B cell (primary cell): ENCODE results near the gene CCDC192. TPM values are rescaled to one million over a fixed set of nuclear protein-coding genes. Genes with fewer than 3 reads are reported as not detected.

Source experiments
- ATAC-seq: fragments of 200-7000 bp; cut with Tn5 transposase; one replicate; pipeline ENCODE4 v1.10.0; 2021; ENCODE audit warnings: low read depth, mild to moderate bottlenecking, moderate number of reproducible peaks, moderate library complexity
- CTCF ChIA-PET: fragments of 350-600 bp; sonication (Branson Sonifier 250); formaldehyde crosslinking; loops from one replicate; lab custom pipeline; 2021; ENCODE audit warnings: antibody characterized with exemption, inconsistent platforms; lab: Charles Lee
- POLR2A ChIA-PET: fragments of 350-600 bp; sonication (Branson Sonifier 250); formaldehyde crosslinking; loops from one replicate; lab custom pipeline; 2021; ENCODE audit warnings: antibody characterized with exemption; lab: Charles Lee
- DNase-seq: peaks from one replicate; pipeline ENCODE4 v3.0.0; 2013
- H2AFZ ChIP-seq: 2 replicates; pipeline ENCODE4 v1.6.1; 2012; ENCODE audit warnings: mild to moderate bottlenecking, low read depth, low read length; ENCODE audit not compliant: insufficient read depth, poor library complexity, severe bottlenecking
- H3K27ac ChIP-seq, 2 donors: 1 replicate in 1 of 2; 2 replicates in 1 of 2; pipeline ENCODE4 v1.5.1; 2012 to 2013; ENCODE audit warnings: low read length in 2 of 2, mild to moderate bottlenecking in 2 of 2, moderate library complexity in 1 of 2
- H3K27me3 ChIP-seq, 4 experiments: fragments of 200-600 bp in 1 of 4; sonication (generic) in 1 of 4; replicated peaks in 1 of 4; 1 replicate in 2 of 4; 2 replicates in 2 of 4; pipeline versions ENCODE4 v1.6.1 to v1.7.0; 2013 to 2016; ENCODE audit warnings: low read length in 3 of 4, mild to moderate bottlenecking in 2 of 4, mixed read lengths in 1 of 4, moderate library complexity in 1 of 4; ENCODE audit not compliant: insufficient read depth in 4 of 4, control insufficient read depth in 3 of 4; ENCODE audit errors: control extremely low read depth in 1 of 4
- H3K36me3 ChIP-seq, 2 experiments: replicated peaks in 1 of 2; 1 replicate in 1 of 2; 2 replicates in 1 of 2; pipeline versions ENCODE4 v1.6.1 to v1.7.1; 2013; ENCODE audit warnings: low read length in 1 of 2; ENCODE audit not compliant: insufficient read depth in 2 of 2, control insufficient read depth in 1 of 2; ENCODE audit errors: control extremely low read depth in 1 of 2, extremely low read depth in 1 of 2
- H3K4me1 ChIP-seq, 2 donors: fragments of 200-600 bp in 1 of 2; sonication (generic) in 1 of 2; 1 replicate in 1 of 2; 2 replicates in 1 of 2; pipeline versions ENCODE4 v1.5.1 to v1.6.1; 2013 to 2017; ENCODE audit warnings: low read length in 2 of 2; ENCODE audit not compliant: control insufficient read depth in 2 of 2, insufficient read depth in 2 of 2
- H3K4me2 ChIP-seq: replicated peaks from 2 replicates; pipeline ENCODE3; 2012; ENCODE audit warnings: mild to moderate bottlenecking, low read depth, low read length; ENCODE audit not compliant: poor library complexity, severe bottlenecking
- H3K4me3 ChIP-seq, 5 experiments: fragments of 200-600 bp in 1 of 5; sonication (generic) in 1 of 5; 1 replicate in 3 of 5; 2 replicates in 2 of 5; pipeline versions ENCODE4 v1.5.1 to v1.7.0; 2011 to 2016; ENCODE audit warnings: low read length in 4 of 5, mild to moderate bottlenecking in 4 of 5, low read depth in 2 of 5, control low read depth in 1 of 5, moderate library complexity in 1 of 5; ENCODE audit not compliant: insufficient read depth in 1 of 5; ENCODE audit errors: control extremely low read depth in 1 of 5, extremely low read depth in 1 of 5
- H3K79me2 ChIP-seq: fragments of 200-600 bp; sonication (generic); one replicate; pipeline ENCODE4 v1.6.0; 2016; ENCODE audit warnings: low read length; ENCODE audit not compliant: control insufficient read depth, insufficient read depth
- H3K9ac ChIP-seq: fragments of 200-600 bp; sonication (generic); 2 replicates; pipeline ENCODE4 v1.6.1; 2017; ENCODE audit warnings: mild to moderate bottlenecking, low read length, moderate library complexity
- H3K9me3 ChIP-seq, 3 donors: one replicate each; pipeline versions ENCODE4 v1.6.1 to v1.7.1; 2013; ENCODE audit warnings: low read length in 2 of 3; ENCODE audit not compliant: control insufficient read depth in 2 of 3, insufficient read depth in 1 of 3; ENCODE audit errors: control extremely low read depth in 1 of 3
- H4K20me1 ChIP-seq: 2 replicates; pipeline ENCODE4 v1.6.0; 2012; ENCODE audit warnings: mild to moderate bottlenecking, low read length; ENCODE audit not compliant: insufficient read depth, control insufficient read depth, poor library complexity, severe bottlenecking
- H3K27ac Mint-ChIP-seq: one replicate; pipeline ENCODE4 v1.8.0; 2021; ENCODE audit warnings: mixed read lengths
- H3K27me3 Mint-ChIP-seq: one replicate; pipeline ENCODE4 v1.8.0; 2021; ENCODE audit warnings: mixed read lengths
- H3K4me1 Mint-ChIP-seq: one replicate; pipeline ENCODE4 v1.8.0; 2021; ENCODE audit warnings: mixed read lengths
- H3K4me3 Mint-ChIP-seq: one replicate; pipeline ENCODE4 v1.8.0; 2021; ENCODE audit warnings: mixed read lengths
- H3K9me3 Mint-ChIP-seq: one replicate; pipeline ENCODE4 v1.8.0; 2022; ENCODE audit warnings: mixed read lengths; ENCODE audit not compliant: insufficient read depth
- EZH2 ChIP-seq: IDR thresholded peaks from 2 replicates; pipeline ENCODE4 v1.6.1; 2012; ENCODE audit warnings: borderline replicate concordance, low read depth, mild to moderate bottlenecking, moderate library complexity, low read length; ENCODE audit not compliant: insufficient read depth, poor library complexity, severe bottlenecking
- WGBS: methylation state at CpG from one replicate; pipeline ENCODE4 v1.1.5; 2013; ENCODE audit warnings: missing lambda C conversion rate; ENCODE audit not compliant: insufficient coverage; 5-methylcytosine and 5-hydroxymethylcytosine counted together
- intact Hi-C: fragments of 100-400 bp; cut with micrococcal nuclease; formaldehyde crosslinking; loops from one replicate; pipeline ENCODE4 v1.10.0; 2022
- polyA plus RNA-seq: library from polyadenylated mRNA; depleted of rRNA; stranded (reverse); fragments of >200 nt; gene quantifications from 2 replicates; pipeline ENCODE4 v1.2.3, GENCODE V29; 2012
- total RNA-seq, 2 donors: library from RNA; stranded (reverse); fragments of 120-200 nt in 1 of 2; gene quantifications; 1 replicate in 1 of 2; 2 replicates in 1 of 2; pipeline versions ENCODE4 v1.2.3 to v1.2.4, GENCODE V29; 2013 to 2022
- TF ChIP-seq, protein P1 (sequence below): fragments of 200-600 bp; IDR thresholded peaks from one replicate; pipeline ENCODE4 v1.8.0; 2022; ENCODE audit warnings: antibody characterized with exemption, mild to moderate bottlenecking

The CCDC192 gene
- total and polyA plus RNA-seq, 2 donors (not counting 1 experiment from before 2014, with no cell fraction given), result not detected

DNA sequence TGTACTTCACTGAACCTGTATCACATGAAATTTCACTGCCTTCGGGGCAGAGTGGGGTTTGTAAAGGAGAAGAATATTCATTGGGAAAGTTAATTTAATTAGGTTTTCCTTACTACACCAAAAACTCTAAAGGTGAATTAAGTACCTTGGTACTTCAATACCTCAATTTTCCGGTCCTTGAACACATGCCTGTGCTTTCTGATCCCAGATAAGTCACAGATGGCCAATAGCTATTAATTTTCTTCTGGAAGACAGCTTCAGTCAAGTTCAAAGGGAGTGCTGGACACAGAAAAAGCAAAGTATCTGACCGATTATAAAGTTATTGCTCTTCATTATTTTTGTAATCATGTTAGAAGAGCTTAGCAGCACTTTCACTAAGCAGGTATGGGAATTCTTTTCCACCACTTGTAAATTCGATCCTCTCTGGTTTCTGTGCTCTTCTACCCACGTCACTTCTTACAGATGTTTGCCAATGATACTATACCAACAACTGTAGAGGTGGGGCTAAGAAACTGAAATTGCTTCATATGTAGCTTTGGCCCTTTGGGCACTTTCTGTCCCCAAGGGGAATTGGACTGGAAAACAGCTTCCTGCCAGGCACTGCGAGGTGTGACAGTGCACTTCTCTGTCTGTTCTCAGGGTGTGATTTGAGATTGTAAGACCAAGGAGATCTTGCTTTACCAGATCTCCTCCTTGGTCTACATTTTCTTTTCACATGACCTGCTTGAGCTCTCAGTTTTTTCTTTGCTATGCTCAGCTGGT is 164.0 kb downstream of the CCDC192 start:
- intact Hi-C loops, result no loop called here
- POLR2A ChIA-PET, result no interaction called here
- H3K27me3 Mint-ChIP-seq, result peaks cover 4% of the 10 kb centered on the region
- H3K27me3 ChIP-seq, result no peaks in the 10 kb centered on the region
- no peaks in the 10 kb centered on the region for H3K36me3 ChIP-seq
- WGBS, result 50% methylated on average over 1 of the region's 6 CpGs
- H2AFZ ChIP-seq, result no peak overlapping the region
- no peaks in the 10 kb centered on the region for H3K9me3 Mint-ChIP-seq
- no peak overlapping the region for H3K27ac Mint-ChIP-seq
- no peak for ATAC-seq
- DNase-seq, result no peak
- H3K4me2 ChIP-seq, result no peak overlapping the region
- H3K4me1 Mint-ChIP-seq, result no peaks in the 10 kb centered on the region
- H3K4me3 Mint-ChIP-seq, result no peak overlapping the region
- no peaks in the 10 kb centered on the region for H4K20me1 ChIP-seq
- no peak overlapping the region for H3K27ac ChIP-seq
- H3K79me2 ChIP-seq, result no peaks in the 10 kb centered on the region
- no peak overlapping the region for H3K9ac ChIP-seq
- H3K4me3 ChIP-seq, result no peak overlapping the region
- H3K4me1 ChIP-seq, result no peaks in the 10 kb centered on the region
- TF ChIP-seq, protein P1, sequence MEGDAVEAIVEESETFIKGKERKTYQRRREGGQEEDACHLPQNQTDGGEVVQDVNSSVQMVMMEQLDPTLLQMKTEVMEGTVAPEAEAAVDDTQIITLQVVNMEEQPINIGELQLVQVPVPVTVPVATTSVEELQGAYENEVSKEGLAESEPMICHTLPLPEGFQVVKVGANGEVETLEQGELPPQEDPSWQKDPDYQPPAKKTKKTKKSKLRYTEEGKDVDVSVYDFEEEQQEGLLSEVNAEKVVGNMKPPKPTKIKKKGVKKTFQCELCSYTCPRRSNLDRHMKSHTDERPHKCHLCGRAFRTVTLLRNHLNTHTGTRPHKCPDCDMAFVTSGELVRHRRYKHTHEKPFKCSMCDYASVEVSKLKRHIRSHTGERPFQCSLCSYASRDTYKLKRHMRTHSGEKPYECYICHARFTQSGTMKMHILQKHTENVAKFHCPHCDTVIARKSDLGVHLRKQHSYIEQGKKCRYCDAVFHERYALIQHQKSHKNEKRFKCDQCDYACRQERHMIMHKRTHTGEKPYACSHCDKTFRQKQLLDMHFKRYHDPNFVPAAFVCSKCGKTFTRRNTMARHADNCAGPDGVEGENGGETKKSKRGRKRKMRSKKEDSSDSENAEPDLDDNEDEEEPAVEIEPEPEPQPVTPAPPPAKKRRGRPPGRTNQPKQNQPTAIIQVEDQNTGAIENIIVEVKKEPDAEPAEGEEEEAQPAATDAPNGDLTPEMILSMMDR, result no peak
- TF ChIP-seq EZH2, result no peak
- CTCF ChIA-PET, result interaction anchor here (1.5 to 1.8 kb wide), 2 partner anchors 9 to 21 kb away, joined by 4 to 6 read pairs; no protein-coding TSS in a partner anchor
- H3K9me3 ChIP-seq, result no peaks in the 10 kb centered on the region

DNA sequence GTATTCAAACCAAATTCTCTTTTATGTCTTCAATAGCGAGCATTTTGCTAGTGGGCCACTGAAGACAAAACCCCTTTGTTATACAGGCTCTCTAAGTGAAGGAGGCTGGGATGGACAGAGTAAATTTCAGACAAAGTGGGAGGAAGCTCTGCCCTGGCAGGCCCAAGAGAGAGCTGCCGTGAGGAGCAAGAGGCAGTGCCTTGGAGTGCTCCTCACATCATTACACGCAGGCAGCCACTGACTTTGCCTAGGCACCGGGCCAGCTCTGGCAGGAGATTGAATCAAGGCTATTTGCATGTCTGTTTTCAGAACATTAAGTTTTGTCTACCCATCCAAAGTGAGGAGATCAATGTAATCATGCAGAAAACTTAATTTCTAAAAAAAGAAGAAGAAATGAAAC is 167.7 kb downstream of the CCDC192 start:
- 65% methylated on average over 3 of the region's 4 CpGs for WGBS
- intact Hi-C loops, result no loop called here
- Histone ChIP-seq H3K9me3 (no peaks in the 10 kb centered on the region), H3K27ac (no peak overlapping the region), H3K4me2 (no peak overlapping the region), H3K4me3 (no peak overlapping the region), H3K9ac (no peak overlapping the region), H3K27me3 (no peaks in the 10 kb centered on the region), H3K79me2 (no peaks in the 10 kb centered on the region), H2AFZ (no peak overlapping the region), H3K4me1 (peaks cover 0 to 2% of the 10 kb centered on the region in 2 donors), H3K36me3 (no peaks in the 10 kb centered on the region), H4K20me1 (no peaks in the 10 kb centered on the region)
- DNase-seq (no peak), ATAC-seq (no peak)
- TF ChIP-seq, protein P1, result no peak
- no peak for TF ChIP-seq EZH2
- Mint-ChIP-seq H3K4me3 (no peak overlapping the region), H3K4me1 (no peaks in the 10 kb centered on the region), H3K27me3 (peaks cover 4% of the 10 kb centered on the region), H3K9me3 (no peaks in the 10 kb centered on the region), H3K27ac (no peak overlapping the region)
- POLR2A ChIA-PET, result no interaction called here
- CTCF ChIA-PET, result interaction anchor here (1.6 kb wide), 1 partner anchor 15 kb away, joined by 3 read pairs; no protein-coding TSS in a partner anchor
